ENCODE measurements around the gene TFDP3.

- TF ChIP-seq, protein P1, sequence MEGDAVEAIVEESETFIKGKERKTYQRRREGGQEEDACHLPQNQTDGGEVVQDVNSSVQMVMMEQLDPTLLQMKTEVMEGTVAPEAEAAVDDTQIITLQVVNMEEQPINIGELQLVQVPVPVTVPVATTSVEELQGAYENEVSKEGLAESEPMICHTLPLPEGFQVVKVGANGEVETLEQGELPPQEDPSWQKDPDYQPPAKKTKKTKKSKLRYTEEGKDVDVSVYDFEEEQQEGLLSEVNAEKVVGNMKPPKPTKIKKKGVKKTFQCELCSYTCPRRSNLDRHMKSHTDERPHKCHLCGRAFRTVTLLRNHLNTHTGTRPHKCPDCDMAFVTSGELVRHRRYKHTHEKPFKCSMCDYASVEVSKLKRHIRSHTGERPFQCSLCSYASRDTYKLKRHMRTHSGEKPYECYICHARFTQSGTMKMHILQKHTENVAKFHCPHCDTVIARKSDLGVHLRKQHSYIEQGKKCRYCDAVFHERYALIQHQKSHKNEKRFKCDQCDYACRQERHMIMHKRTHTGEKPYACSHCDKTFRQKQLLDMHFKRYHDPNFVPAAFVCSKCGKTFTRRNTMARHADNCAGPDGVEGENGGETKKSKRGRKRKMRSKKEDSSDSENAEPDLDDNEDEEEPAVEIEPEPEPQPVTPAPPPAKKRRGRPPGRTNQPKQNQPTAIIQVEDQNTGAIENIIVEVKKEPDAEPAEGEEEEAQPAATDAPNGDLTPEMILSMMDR (IDR thresholded peaks at IDR 0.05; ENCODE audit: low read depth, low read length, poor library complexity, severe bottlenecking): no peak
- no peak for TF ChIP-seq EZH2phosphoT487 (IDR thresholded peaks at IDR 0.05; ENCODE audit: borderline replicate concordance, low read length)
Observed at GRCh38 chrX:133207751-133208150, 10.4 kb downstream of the TFDP3 start.

All from DOHH2 (cell line).